Measurements from ENCODE around the gene FIP1L1.
"Not testable (repeated sequence)": the region's sequence is repeated elsewhere in the genome, so short reads cannot be mapped to it uniquely, and the experiment has no call there.

FIP1L1 gene, protein sequence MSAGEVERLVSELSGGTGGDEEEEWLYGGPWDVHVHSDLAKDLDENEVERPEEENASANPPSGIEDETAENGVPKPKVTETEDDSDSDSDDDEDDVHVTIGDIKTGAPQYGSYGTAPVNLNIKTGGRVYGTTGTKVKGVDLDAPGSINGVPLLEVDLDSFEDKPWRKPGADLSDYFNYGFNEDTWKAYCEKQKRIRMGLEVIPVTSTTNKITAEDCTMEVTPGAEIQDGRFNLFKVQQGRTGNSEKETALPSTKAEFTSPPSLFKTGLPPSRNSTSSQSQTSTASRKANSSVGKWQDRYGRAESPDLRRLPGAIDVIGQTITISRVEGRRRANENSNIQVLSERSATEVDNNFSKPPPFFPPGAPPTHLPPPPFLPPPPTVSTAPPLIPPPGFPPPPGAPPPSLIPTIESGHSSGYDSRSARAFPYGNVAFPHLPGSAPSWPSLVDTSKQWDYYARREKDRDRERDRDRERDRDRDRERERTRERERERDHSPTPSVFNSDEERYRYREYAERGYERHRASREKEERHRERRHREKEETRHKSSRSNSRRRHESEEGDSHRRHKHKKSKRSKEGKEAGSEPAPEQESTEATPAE

GRCh38 chr4:53377319-53378170 is at the start of gene FIP1L1:
TSS of gene FIP1L1 (plus strand) at chr4:53377641. CDS start at chr4:53377839, 198 bp downstream.
- TF ChIP-seq, protein P1, sequence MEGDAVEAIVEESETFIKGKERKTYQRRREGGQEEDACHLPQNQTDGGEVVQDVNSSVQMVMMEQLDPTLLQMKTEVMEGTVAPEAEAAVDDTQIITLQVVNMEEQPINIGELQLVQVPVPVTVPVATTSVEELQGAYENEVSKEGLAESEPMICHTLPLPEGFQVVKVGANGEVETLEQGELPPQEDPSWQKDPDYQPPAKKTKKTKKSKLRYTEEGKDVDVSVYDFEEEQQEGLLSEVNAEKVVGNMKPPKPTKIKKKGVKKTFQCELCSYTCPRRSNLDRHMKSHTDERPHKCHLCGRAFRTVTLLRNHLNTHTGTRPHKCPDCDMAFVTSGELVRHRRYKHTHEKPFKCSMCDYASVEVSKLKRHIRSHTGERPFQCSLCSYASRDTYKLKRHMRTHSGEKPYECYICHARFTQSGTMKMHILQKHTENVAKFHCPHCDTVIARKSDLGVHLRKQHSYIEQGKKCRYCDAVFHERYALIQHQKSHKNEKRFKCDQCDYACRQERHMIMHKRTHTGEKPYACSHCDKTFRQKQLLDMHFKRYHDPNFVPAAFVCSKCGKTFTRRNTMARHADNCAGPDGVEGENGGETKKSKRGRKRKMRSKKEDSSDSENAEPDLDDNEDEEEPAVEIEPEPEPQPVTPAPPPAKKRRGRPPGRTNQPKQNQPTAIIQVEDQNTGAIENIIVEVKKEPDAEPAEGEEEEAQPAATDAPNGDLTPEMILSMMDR (IDR thresholded peaks at IDR 0.05): no peak
- H3K27ac ChIP-seq: peak within 1 kb of the TSS; percentile 79 to 89
- peak; percentile 93 to 96 for DNase-seq
- peak within 1 kb of the TSS; percentile 71 to 87 for H3K4me3 ChIP-seq
- peaks cover 0 to 5% (median 0%) of the 10 kb centered on the region in 3 donors for H3K36me3 ChIP-seq
- H3K9me3 ChIP-seq: no peaks in the 10 kb centered on the region
- no peaks in the 10 kb centered on the region for H3K27me3 ChIP-seq
- peaks cover 0 to 27% (median 16%) of the 10 kb centered on the region in 4 donors for H3K4me1 ChIP-seq
- intact Hi-C loops (cut with DNase I; ENCODE audit: low total_unique reads): no loop called here

DNA sequence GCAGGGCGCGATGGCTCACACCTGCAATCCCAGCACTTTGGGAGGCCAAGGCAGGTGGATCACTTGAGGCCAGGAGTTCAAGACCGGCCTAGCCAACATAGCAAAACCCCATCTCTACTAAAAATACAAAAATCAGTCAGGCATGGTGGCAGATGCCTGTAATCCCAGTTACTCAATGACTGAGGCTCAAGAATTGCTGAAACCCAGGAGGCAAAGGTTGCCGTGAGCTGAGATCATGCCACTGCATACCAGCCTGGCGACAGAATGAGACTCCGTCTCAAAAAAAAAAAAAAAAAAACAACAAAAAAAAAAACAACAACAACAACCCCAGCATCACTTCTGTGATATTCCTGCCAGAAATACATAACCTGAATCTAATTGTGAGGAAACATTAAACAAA is 42.5 kb upstream of the FIP1L1 start:
- intact Hi-C loops (cut with DNase I; ENCODE audit: low total_unique reads); DNase-seq; H3K4me3 ChIP-seq; H3K4me1 ChIP-seq; H3K27ac ChIP-seq; H3K36me3 ChIP-seq; H3K9me3 ChIP-seq; H3K27me3 ChIP-seq: not testable (repeated sequence)

- H3K4me3 ChIP-seq; H3K27me3 ChIP-seq; H3K27ac ChIP-seq; DNase-seq; H3K36me3 ChIP-seq; H3K9me3 ChIP-seq; H3K4me1 ChIP-seq; intact Hi-C loops (cut with DNase I; ENCODE audit: low total_unique reads): not testable (repeated sequence)
These were observed 37.3 kb upstream of the FIP1L1 start for GRCh38 chr4:53340145-53340544.

- intact Hi-C loops (cut with DNase I; ENCODE audit: low total_unique reads); DNase-seq; H3K4me3 ChIP-seq; H3K36me3 ChIP-seq; H3K27me3 ChIP-seq; H3K27ac ChIP-seq; H3K9me3 ChIP-seq: not testable (repeated sequence)
- H3K4me1 ChIP-seq: peaks cover 0 to 15% (median 4%) of the 10 kb centered on the region in 4 donors
These were observed 31.0 kb upstream of the FIP1L1 start for GRCh38 chr4:53346392-53346791.

- no peak for DNase-seq
These were observed 30.3 kb upstream of the FIP1L1 start for GRCh38 chr4:53346920-53347852.

GRCh38 chr4:53348046-53348445 is 29.4 kb upstream of the FIP1L1 start:
- no peak overlapping the region for H3K4me3 ChIP-seq
- DNase-seq: no peak
- peaks cover 0 to 11% (median 2%) of the 10 kb centered on the region in 3 donors for H3K36me3 ChIP-seq
- intact Hi-C loops (cut with DNase I; ENCODE audit: low total_unique reads): no loop called here
- no peaks in the 10 kb centered on the region for H3K27me3 ChIP-seq
- peaks cover 0 to 15% (median 4%) of the 10 kb centered on the region in 4 donors for H3K4me1 ChIP-seq
- H3K27ac ChIP-seq: no peak overlapping the region
- H3K9me3 ChIP-seq: no peaks in the 10 kb centered on the region
- TF ChIP-seq, protein P1 (IDR thresholded peaks at IDR 0.05): no peak

More at GRCh38 chr4:53346920-53347852, 30.3 kb upstream of the FIP1L1 start:
- peaks cover 0 to 2% (median 0%) of the 10 kb centered on the region in 3 donors for H3K36me3 ChIP-seq
- no peak overlapping the region for H3K27ac ChIP-seq
- intact Hi-C loops (cut with DNase I; ENCODE audit: low total_unique reads): no loop called here
- H3K27me3 ChIP-seq: no peaks in the 10 kb centered on the region
- H3K4me1 ChIP-seq: peaks cover 0 to 15% (median 4%) of the 10 kb centered on the region in 4 donors
- no peaks in the 10 kb centered on the region for H3K9me3 ChIP-seq
- TF ChIP-seq, protein P1 (IDR thresholded peaks at IDR 0.05): no peak
- no peak overlapping the region for H3K4me3 ChIP-seq

Measured in tibial artery (tissue), 4 donors.